OCI-LY1 (cell line): ENCODE data around the gene LIG3.

Experiments used
- CTCF ChIP-seq: fragments of 200-600 bp; sonication (generic), shearing (Covaris generic); IDR thresholded peaks from 2 replicates; pipeline ENCODE4 v1.5.1; 2017; ENCODE audit warnings: mild to moderate bottlenecking, antibody characterized with exemption, low read length, moderate library complexity, mixed read lengths
- EZH2 ChIP-seq: fragments of 200-600 bp; sonication (generic), shearing (Covaris generic); IDR thresholded peaks from 2 replicates; pipeline ENCODE4 v1.8.0; 2017; ENCODE audit warnings: borderline replicate concordance, mixed run types, mild to moderate bottlenecking, antibody characterized with exemption, low read length, moderate library complexity, mixed read lengths

- no peak for TF ChIP-seq EZH2
- no peak for TF ChIP-seq CTCF
Observed at GRCh38 chr17:34958438-34958837, 21.9 kb upstream of the LIG3 start.
